Activated B cell treated with CpG ODN at 0.5 μM for 24 hours (primary cell): ENCODE data around the gene PAM. TPM values are rescaled to one million over a fixed set of nuclear protein-coding genes. Genes with fewer than 3 reads are reported as not detected.

Experiments
- ATAC-seq: fragments of 200-7000 bp; cut with Tn5 transposase; one replicate; pipeline ENCODE4 v1.10.0; 2021; ENCODE audit warnings: low read depth, mild to moderate bottlenecking, moderate library complexity
- CTCF ChIA-PET: fragments of 350-600 bp; sonication (Branson Sonifier 250); formaldehyde crosslinking; loops from one replicate; lab custom pipeline; 2021; ENCODE audit warnings: antibody characterized with exemption; lab: Charles Lee
- POLR2A ChIA-PET: fragments of 350-600 bp; sonication (Branson Sonifier 250); formaldehyde crosslinking; loops from one replicate; lab custom pipeline; 2021; ENCODE audit warnings: antibody characterized with exemption; lab: Charles Lee
- DNase-seq: peaks from one replicate; pipeline ENCODE4 v3.0.0; 2022
- H3K27ac Mint-ChIP-seq: one replicate; pipeline ENCODE4 v1.8.0; 2020; ENCODE audit warnings: mixed read lengths
- H3K27me3 Mint-ChIP-seq: one replicate; pipeline ENCODE4 v1.8.0; 2021; ENCODE audit warnings: mixed read lengths
- H3K36me3 Mint-ChIP-seq: one replicate; pipeline ENCODE4 v1.8.0; 2021; ENCODE audit warnings: low read depth, mixed read lengths
- H3K4me1 Mint-ChIP-seq: one replicate; pipeline ENCODE4 v1.8.0; 2021; ENCODE audit warnings: mixed read lengths
- H3K4me3 Mint-ChIP-seq: one replicate; pipeline ENCODE4 v1.8.0; 2020; ENCODE audit warnings: mild to moderate bottlenecking, mixed read lengths
- H3K9me3 Mint-ChIP-seq: one replicate; pipeline ENCODE4 v1.8.0; 2020; ENCODE audit warnings: mixed read lengths
- intact Hi-C: fragments of 100-400 bp; cut with micrococcal nuclease; formaldehyde crosslinking; loops from one replicate; pipeline ENCODE4 v1.15.1; 2024
- total RNA-seq: library from RNA; stranded (reverse); gene quantifications from 2 replicates; pipeline ENCODE4 v1.2.3, GENCODE V29; 2022
- TF ChIP-seq, protein P1 (sequence below): fragments of 200-600 bp; IDR thresholded peaks from one replicate; pipeline ENCODE4 v1.8.0; 2022; ENCODE audit warnings: antibody characterized with exemption, mild to moderate bottlenecking

The PAM gene
- total RNA-seq, 1 donor from 2014 or later = 19.0 TPM

DNA sequence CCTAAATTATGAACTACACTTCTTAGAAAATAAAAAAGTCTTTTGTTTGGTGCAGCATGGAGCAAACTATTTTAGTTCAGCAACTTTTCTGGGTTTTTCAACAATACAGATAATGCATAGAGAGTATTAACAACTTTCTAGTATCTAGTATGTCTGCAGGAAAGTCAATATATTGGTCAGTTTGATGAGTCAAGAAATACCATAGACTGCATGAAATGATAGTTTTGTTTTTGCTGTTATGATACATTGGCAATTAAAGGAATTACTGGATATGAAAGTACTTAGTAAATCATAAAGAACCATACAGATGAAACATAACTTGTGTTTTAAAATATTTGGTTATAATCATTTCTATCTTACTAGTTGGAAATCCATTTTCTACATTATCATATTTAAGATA lies 191.3 kb downstream of the PAM start:
- H3K9me3 Mint-ChIP-seq = no peaks in the 10 kb centered on the region

DNA sequence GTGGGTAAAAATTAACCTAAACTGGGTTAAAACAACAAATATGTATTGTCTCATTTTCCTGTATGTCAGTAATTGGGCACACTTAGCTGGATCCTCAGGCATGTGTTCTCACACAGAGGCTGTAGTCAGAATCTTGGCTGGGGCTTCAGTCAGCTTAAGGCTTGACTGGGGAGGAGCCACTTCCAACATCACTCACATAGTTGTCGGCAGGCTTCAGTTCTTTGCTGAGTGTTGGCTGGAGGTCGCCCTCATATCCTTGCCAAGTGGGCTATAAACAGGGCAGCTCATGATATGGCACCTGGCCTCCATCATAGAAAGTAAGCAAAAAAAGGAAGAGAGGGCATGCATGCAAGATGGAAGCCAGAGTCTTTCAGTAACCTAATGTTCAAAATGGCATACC lies 191.9 kb downstream of the PAM start:
- no peaks in the 10 kb centered on the region for H3K9me3 Mint-ChIP-seq
- no peaks in the 10 kb centered on the region for H3K36me3 Mint-ChIP-seq
- POLR2A ChIA-PET = no interaction called here
- no peak for ATAC-seq
- DNase-seq = no peak
- no peak overlapping the region for H3K4me3 Mint-ChIP-seq
- no peaks in the 10 kb centered on the region for H3K27me3 Mint-ChIP-seq
- intact Hi-C loops = no loop called here
- TF ChIP-seq, protein P1, sequence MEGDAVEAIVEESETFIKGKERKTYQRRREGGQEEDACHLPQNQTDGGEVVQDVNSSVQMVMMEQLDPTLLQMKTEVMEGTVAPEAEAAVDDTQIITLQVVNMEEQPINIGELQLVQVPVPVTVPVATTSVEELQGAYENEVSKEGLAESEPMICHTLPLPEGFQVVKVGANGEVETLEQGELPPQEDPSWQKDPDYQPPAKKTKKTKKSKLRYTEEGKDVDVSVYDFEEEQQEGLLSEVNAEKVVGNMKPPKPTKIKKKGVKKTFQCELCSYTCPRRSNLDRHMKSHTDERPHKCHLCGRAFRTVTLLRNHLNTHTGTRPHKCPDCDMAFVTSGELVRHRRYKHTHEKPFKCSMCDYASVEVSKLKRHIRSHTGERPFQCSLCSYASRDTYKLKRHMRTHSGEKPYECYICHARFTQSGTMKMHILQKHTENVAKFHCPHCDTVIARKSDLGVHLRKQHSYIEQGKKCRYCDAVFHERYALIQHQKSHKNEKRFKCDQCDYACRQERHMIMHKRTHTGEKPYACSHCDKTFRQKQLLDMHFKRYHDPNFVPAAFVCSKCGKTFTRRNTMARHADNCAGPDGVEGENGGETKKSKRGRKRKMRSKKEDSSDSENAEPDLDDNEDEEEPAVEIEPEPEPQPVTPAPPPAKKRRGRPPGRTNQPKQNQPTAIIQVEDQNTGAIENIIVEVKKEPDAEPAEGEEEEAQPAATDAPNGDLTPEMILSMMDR = no peak
- CTCF ChIA-PET = no interaction called here
- no peaks in the 10 kb centered on the region for H3K4me1 Mint-ChIP-seq
- no peak overlapping the region for H3K27ac Mint-ChIP-seq

More for the DNA sequence above, 191.3 kb downstream of the PAM start:
- Mint-ChIP-seq H3K27ac (no peak overlapping the region), H3K4me1 (no peaks in the 10 kb centered on the region), H3K27me3 (no peaks in the 10 kb centered on the region), H3K36me3 (no peaks in the 10 kb centered on the region), H3K4me3 (no peak overlapping the region)
- TF ChIP-seq, protein P1 = no peak
- POLR2A ChIA-PET = no interaction called here
- intact Hi-C loops = no loop called here
- ATAC-seq = no peak
- no peak for DNase-seq
- CTCF ChIA-PET = no interaction called here

DNA sequence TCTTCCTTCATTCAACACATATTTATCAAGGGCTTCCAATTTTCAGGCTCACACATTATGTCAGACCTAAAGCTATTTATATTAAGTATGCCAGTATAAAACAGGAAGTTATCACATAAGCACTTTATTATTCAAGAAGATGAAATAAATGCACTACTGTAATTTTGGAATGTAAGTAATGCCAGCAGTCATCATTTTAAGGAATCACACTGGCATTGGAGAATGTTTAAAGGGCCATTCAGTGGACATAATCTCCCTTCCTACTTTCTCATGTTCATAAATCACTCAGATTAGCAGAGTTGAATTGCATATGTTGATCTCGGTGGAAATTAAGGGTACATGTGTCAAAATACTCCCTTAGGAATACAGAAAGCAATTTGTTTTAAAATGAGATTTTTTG lies 200.4 kb downstream of the PAM start:
- H3K4me1 Mint-ChIP-seq = no peaks in the 10 kb centered on the region
- no peak overlapping the region for H3K27ac Mint-ChIP-seq
- DNase-seq (no peak), ATAC-seq (no peak)
- H3K27me3 Mint-ChIP-seq = no peaks in the 10 kb centered on the region
- H3K4me3 Mint-ChIP-seq = no peak overlapping the region
- H3K36me3 Mint-ChIP-seq = no peaks in the 10 kb centered on the region
- ChIA-PET POLR2A (no interaction called here), CTCF (no interaction called here)
- TF ChIP-seq, protein P1 = no peak
- intact Hi-C loops = no loop called here
- no peaks in the 10 kb centered on the region for H3K9me3 Mint-ChIP-seq

DNA sequence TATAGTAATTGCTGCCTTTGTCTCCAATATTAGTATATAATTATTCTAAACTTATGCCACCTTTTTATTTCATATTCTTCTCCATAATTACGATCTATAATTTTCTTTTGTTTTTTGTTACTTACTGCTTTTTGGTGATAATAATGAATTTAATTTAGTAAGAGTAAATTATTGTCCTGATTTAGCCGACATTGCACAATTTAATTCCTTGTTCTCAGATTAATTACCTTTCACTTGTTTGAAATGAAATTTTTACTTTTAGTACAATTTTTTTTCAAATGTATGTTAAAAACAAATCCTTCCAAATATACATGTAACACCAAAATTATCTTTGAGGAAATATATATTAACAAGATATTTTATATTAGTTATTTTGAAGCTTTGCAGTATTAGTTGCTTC lies 201.5 kb downstream of the PAM start:
- Mint-ChIP-seq H3K36me3 (no peaks in the 10 kb centered on the region), H3K27me3 (no peaks in the 10 kb centered on the region), H3K9me3 (no peaks in the 10 kb centered on the region), H3K4me3 (no peak overlapping the region), H3K4me1 (no peaks in the 10 kb centered on the region), H3K27ac (no peak overlapping the region)
- POLR2A ChIA-PET = no interaction called here
- CTCF ChIA-PET = no interaction called here
- DNase-seq (no peak), ATAC-seq (no peak)
- intact Hi-C loops = no loop called here
- TF ChIP-seq, protein P1 = no peak

DNA sequence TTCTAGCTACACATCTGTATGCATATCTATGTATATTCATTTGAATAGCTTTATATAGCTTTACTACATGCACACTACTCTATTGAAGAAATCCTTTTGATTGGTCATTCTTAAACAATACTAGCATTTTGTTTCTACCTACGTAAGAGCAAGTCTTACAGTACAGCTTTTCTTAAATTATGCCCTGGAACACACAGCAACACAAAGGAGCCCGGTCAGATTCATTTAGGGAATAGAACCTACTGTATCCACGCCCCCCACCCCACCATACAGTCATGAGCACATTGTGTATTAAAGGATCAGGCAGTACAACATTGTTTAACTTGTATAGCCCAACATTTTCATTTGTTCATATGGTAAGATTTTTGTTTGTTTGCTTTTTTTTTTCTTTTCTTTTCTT lies 202.0 kb downstream of the PAM start:
- CTCF ChIA-PET = no interaction called here
- Mint-ChIP-seq H3K27me3 (no peaks in the 10 kb centered on the region), H3K9me3 (no peaks in the 10 kb centered on the region), H3K36me3 (no peaks in the 10 kb centered on the region), H3K27ac (no peak overlapping the region), H3K4me3 (no peak overlapping the region), H3K4me1 (no peaks in the 10 kb centered on the region)
- ATAC-seq = no peak
- no peak for DNase-seq
- intact Hi-C loops = no loop called here
- POLR2A ChIA-PET = no interaction called here
- TF ChIP-seq, protein P1 = no peak
